OCI-LY7 (cell line): ENCODE measurements around the gene RAB8A. TPM values are rescaled to one million over a fixed set of nuclear protein-coding genes. Genes with fewer than 3 reads are reported as not detected.

Experiments
- BruUV-seq: library from RNA; stranded (reverse); fragments of 400-500 nt; replicated peaks from 2 replicates; lab custom pipeline; 2021; lab: Mats Ljungman, UMichigan
- CTCF ChIA-PET: fragments of 300-600 bp; sonication (Branson Sonifier 250); formaldehyde crosslinking; loops from one replicate; lab custom pipeline; 2022; ENCODE audit warnings: antibody characterized with exemption; ENCODE audit not compliant: unreplicated experiment; lab: Charles Lee
- POLR2A ChIA-PET: fragments of 300-600 bp; sonication (Branson Sonifier 250); formaldehyde crosslinking; loops from one replicate; lab custom pipeline; 2022; ENCODE audit warnings: antibody characterized with exemption; lab: Charles Lee
- DNase-seq: peaks from one replicate; pipeline ENCODE4 v3.0.0-alpha.2; 2015; ENCODE audit warnings: low spot score
- H2AFZ ChIP-seq: fragments of 200-600 bp; sonication (generic), shearing (Covaris generic); 2 replicates; pipeline ENCODE4 v1.6.1; 2014; ENCODE audit warnings: mild to moderate bottlenecking, antibody characterized with exemption, low read length, moderate library complexity
- H3K27ac ChIP-seq: fragments of 200-600 bp; sonication (generic); 2 replicates; pipeline ENCODE4 v1.5.1; 2014; ENCODE audit warnings: mixed run types, low read depth, mild to moderate bottlenecking, moderate library complexity, low read length, inconsistent platforms; ENCODE audit not compliant: poor library complexity, severe bottlenecking
- H3K36me3 ChIP-seq: fragments of 200-600 bp; sonication (generic); 2 replicates; pipeline ENCODE4 v1.6.1; 2014; ENCODE audit warnings: mild to moderate bottlenecking, antibody characterized with exemption, low read length, moderate library complexity, mixed read lengths; ENCODE audit not compliant: insufficient read depth
- H3K4me1 ChIP-seq: fragments of 200-600 bp; sonication (generic); 2 replicates; pipeline ENCODE4 v1.5.1; 2014; ENCODE audit warnings: mild to moderate bottlenecking, low read length; ENCODE audit not compliant: insufficient read depth, poor library complexity, severe bottlenecking
- H3K4me2 ChIP-seq: fragments of 200-600 bp; sonication (generic); 2 replicates; pipeline ENCODE4 v1.6.1; 2014; ENCODE audit warnings: mild to moderate bottlenecking, low read length
- H3K4me3 ChIP-seq: fragments of 200-600 bp; sonication (generic); 2 replicates; pipeline ENCODE4 v1.5.1; 2014; ENCODE audit warnings: mild to moderate bottlenecking, low read depth, low read length; ENCODE audit not compliant: poor library complexity, severe bottlenecking
- H3K79me2 ChIP-seq: fragments of 200-600 bp; sonication (generic); 2 replicates; pipeline ENCODE4 v1.6.1; 2016; ENCODE audit warnings: low read depth, mild to moderate bottlenecking, low read length, moderate library complexity, mixed read lengths; ENCODE audit not compliant: insufficient read depth
- H3K9me2 ChIP-seq: fragments of 200-600 bp; sonication (generic); 2 replicates; pipeline ENCODE4 v1.6.1; 2016; ENCODE audit warnings: mild to moderate bottlenecking, low read length, mixed read lengths; ENCODE audit not compliant: insufficient read depth
- H3K9me3 ChIP-seq: fragments of 200-600 bp; sonication (generic); 2 replicates; pipeline ENCODE4 v1.6.1; 2014; ENCODE audit warnings: mild to moderate bottlenecking, mixed run types, low read length, mixed read lengths
- H4K20me1 ChIP-seq: fragments of 200-600 bp; sonication (generic); 2 replicates; pipeline ENCODE4 v1.6.1; 2014; ENCODE audit warnings: mild to moderate bottlenecking, antibody characterized with exemption, low read length, moderate library complexity, mixed read lengths; ENCODE audit not compliant: insufficient read depth
- EZH2phosphoT487 ChIP-seq: fragments of 200-600 bp; sonication (generic); IDR thresholded peaks from 2 replicates; pipeline ENCODE4 v1.6.1; 2018; ENCODE audit warnings: low read depth, borderline replicate concordance, mild to moderate bottlenecking, mixed run types, antibody characterized with exemption, low read length, moderate library complexity, mixed read lengths
- intact Hi-C: fragments of 100-400 bp; cut with micrococcal nuclease; formaldehyde crosslinking; loops from one replicate; pipeline ENCODE4 v1.10.0; 2022; ENCODE audit not compliant: unreplicated experiment
- total RNA-seq, 2 experiments: library from RNA; depleted of rRNA in 1 of 2; stranded (reverse); fragments of >200 nt in 1 of 2; shearing (Covaris generic) in 1 of 2; gene quantifications; 2 replicates each; pipeline ENCODE4 v1.2.3, GENCODE V29; 2014 to 2022
- TF ChIP-seq, protein P1 (sequence below): fragments of 200-600 bp; sonication (generic); conservative IDR thresholded peaks from 2 replicates; pipeline ENCODE4 v1.5.1; 2014; ENCODE audit warnings: mild to moderate bottlenecking, antibody characterized with exemption, low read length, moderate library complexity, mixed read lengths

The RAB8A gene
- total RNA-seq, 2 experiments from 2014 or later: 64.9 to 124 TPM

DNA sequence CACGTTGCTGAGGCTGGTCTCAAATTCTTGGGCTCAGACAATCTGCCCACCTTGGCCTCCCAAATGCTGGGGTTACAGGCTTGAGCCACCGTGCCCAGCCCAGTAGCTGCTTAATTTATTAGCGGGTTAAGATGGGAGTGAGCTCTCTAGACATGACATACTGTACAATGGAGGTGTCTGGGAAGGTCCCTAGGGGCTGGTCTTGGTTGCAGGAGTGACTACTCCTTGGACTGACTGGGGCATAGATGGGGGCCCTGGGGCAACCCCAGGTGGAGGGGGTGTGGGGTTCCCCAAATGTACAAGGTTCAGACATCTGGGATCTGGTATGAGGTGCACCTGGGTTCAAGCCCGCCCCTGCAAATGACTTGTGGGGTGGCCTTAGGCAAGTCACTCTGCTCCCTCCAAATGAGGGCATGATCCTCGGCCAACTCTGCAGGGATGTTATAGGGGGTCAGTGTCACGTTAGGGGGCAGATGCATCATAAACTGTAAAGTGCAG lies 48.8 kb downstream of the RAB8A start:
- TF ChIP-seq EZH2phosphoT487: no peak
- TF ChIP-seq, protein P1, sequence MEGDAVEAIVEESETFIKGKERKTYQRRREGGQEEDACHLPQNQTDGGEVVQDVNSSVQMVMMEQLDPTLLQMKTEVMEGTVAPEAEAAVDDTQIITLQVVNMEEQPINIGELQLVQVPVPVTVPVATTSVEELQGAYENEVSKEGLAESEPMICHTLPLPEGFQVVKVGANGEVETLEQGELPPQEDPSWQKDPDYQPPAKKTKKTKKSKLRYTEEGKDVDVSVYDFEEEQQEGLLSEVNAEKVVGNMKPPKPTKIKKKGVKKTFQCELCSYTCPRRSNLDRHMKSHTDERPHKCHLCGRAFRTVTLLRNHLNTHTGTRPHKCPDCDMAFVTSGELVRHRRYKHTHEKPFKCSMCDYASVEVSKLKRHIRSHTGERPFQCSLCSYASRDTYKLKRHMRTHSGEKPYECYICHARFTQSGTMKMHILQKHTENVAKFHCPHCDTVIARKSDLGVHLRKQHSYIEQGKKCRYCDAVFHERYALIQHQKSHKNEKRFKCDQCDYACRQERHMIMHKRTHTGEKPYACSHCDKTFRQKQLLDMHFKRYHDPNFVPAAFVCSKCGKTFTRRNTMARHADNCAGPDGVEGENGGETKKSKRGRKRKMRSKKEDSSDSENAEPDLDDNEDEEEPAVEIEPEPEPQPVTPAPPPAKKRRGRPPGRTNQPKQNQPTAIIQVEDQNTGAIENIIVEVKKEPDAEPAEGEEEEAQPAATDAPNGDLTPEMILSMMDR: no peak
- intact Hi-C loops: no loop called here
- no TSS peak for BruUV-seq
- Histone ChIP-seq H3K27ac (no peak overlapping the region), H2AFZ (no peak overlapping the region), H3K4me1 (peaks cover 18% of the 10 kb centered on the region), H3K4me3 (no peak overlapping the region), H3K9me2 (no peaks in the 10 kb centered on the region), H3K9me3 (no peaks in the 10 kb centered on the region), H3K36me3 (peaks cover 30% of the 10 kb centered on the region), H4K20me1 (no peaks in the 10 kb centered on the region), H3K4me2 (no peak overlapping the region), H3K79me2 (no peaks in the 10 kb centered on the region)
- ChIA-PET CTCF (no interaction called here), POLR2A (no interaction called here)
- no peak for DNase-seq

GRCh38 chr19:16160943-16161560 lies 49.4 kb downstream of the RAB8A start:
- no peaks in the 10 kb centered on the region for H4K20me1 ChIP-seq
- H2AFZ ChIP-seq: no peak overlapping the region
- ChIA-PET CTCF (no interaction called here), POLR2A (no interaction called here)
- intact Hi-C loops: no loop called here
- H3K9me2 ChIP-seq: no peaks in the 10 kb centered on the region
- BruUV-seq: no TSS peak
- no peaks in the 10 kb centered on the region for H3K79me2 ChIP-seq
- TF ChIP-seq, protein P1: no peak
- TF ChIP-seq EZH2phosphoT487: no peak
- H3K9me3 ChIP-seq: no peaks in the 10 kb centered on the region
- no peak overlapping the region for H3K4me2 ChIP-seq
- no peak overlapping the region for H3K27ac ChIP-seq
- H3K36me3 ChIP-seq: peaks cover 25% of the 10 kb centered on the region
- no peak for DNase-seq
- H3K4me3 ChIP-seq: no peak overlapping the region
- peaks cover 13% of the 10 kb centered on the region for H3K4me1 ChIP-seq

DNA sequence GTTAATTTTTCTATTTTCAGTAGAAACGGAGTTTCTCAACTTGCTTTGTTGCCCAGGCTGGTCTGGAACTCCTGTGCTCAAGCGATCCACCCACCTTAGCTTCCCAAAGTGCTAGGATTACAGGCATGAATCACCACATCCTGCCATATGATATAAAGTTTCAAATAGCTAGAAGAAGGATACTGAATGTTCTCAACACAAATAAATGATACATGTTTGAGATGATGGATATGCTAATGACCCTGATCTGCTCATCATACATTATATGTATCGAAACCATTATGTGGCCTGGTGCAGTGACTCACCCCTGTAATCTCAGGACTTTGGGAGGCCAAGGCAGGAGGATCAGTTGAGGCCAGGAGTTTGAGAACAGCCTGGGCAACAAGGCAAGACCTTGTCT lies 50.2 kb downstream of the RAB8A start:
- no peak overlapping the region for H3K4me2 ChIP-seq
- no TSS peak for BruUV-seq
- H3K9me3 ChIP-seq: no peaks in the 10 kb centered on the region
- intact Hi-C loops: no loop called here
- no peaks in the 10 kb centered on the region for H3K9me2 ChIP-seq
- ChIA-PET CTCF (no interaction called here), POLR2A (interaction anchor here (1.4 kb wide), 1 partner anchor 10 kb away, joined by 9 read pairs; no protein-coding TSS in a partner anchor)
- H2AFZ ChIP-seq: no peak overlapping the region
- H3K27ac ChIP-seq: no peak overlapping the region
- no peaks in the 10 kb centered on the region for H4K20me1 ChIP-seq
- no peak for DNase-seq
- no peak overlapping the region for H3K4me3 ChIP-seq
- H3K79me2 ChIP-seq: no peaks in the 10 kb centered on the region
- peaks cover 17% of the 10 kb centered on the region for H3K36me3 ChIP-seq
- peaks cover 6% of the 10 kb centered on the region for H3K4me1 ChIP-seq
- TF ChIP-seq EZH2phosphoT487: no peak
- TF ChIP-seq, protein P1: no peak
